KMS-11 (cell line): Measurements from ENCODE around the gene IFNA14.
"Not testable (repeated sequence)": the region's sequence is repeated elsewhere in the genome, so short reads cannot be mapped to it uniquely, and the experiment has no call there.

Experiments used
- H2AFZ ChIP-seq: fragments of 200-600 bp; sonication (generic); 2 replicates; pipeline ENCODE4 v1.6.1; 2016; ENCODE audit warnings: antibody characterized with exemption, mixed run types, low read depth
- H3K27ac ChIP-seq: fragments of 200-600 bp; sonication (generic); 2 replicates; pipeline ENCODE4 v1.6.1; 2016; ENCODE audit warnings: mild to moderate bottlenecking, mixed run types
- H3K27me3 ChIP-seq: fragments of 200-600 bp; sonication (generic); 2 replicates; pipeline ENCODE4 v1.6.1; 2017; ENCODE audit warnings: mild to moderate bottlenecking, low read depth, mixed run types, moderate library complexity; ENCODE audit not compliant: insufficient read depth
- H3K36me3 ChIP-seq: fragments of 200-600 bp; sonication (generic); 2 replicates; pipeline ENCODE4 v1.6.1; 2017; ENCODE audit warnings: mild to moderate bottlenecking, mixed run types; ENCODE audit not compliant: insufficient read depth
- H3K4me1 ChIP-seq: fragments of 200-600 bp; sonication (generic); 2 replicates; pipeline ENCODE4 v1.6.1; 2016; ENCODE audit warnings: mild to moderate bottlenecking, low read depth, mixed run types; ENCODE audit not compliant: poor library complexity, severe bottlenecking
- H3K4me2 ChIP-seq: fragments of 200-600 bp; sonication (generic); 2 replicates; pipeline ENCODE4 v1.7.0; 2016; ENCODE audit warnings: mild to moderate bottlenecking, mixed run types
- H3K4me3 ChIP-seq: fragments of 200-600 bp; sonication (generic); IDR thresholded peaks from 2 replicates; pipeline ENCODE4 v1.6.1; 2017; ENCODE audit warnings: low read depth, low read length, mixed read lengths; ENCODE audit not compliant: insufficient read depth
- H3K79me2 ChIP-seq: fragments of 200-600 bp; sonication (generic); 2 replicates; pipeline ENCODE4 v1.6.1; 2016; ENCODE audit warnings: low read depth, mixed run types; ENCODE audit not compliant: insufficient read depth
- H3K9ac ChIP-seq: fragments of 200-600 bp; sonication (generic); 2 replicates; pipeline ENCODE4 v1.6.1; 2016; ENCODE audit warnings: mild to moderate bottlenecking, mixed run types
- H4K20me1 ChIP-seq: fragments of 200-600 bp; sonication (generic); 2 replicates; pipeline ENCODE4 v1.6.1; 2016; ENCODE audit warnings: mild to moderate bottlenecking, mixed run types; ENCODE audit not compliant: insufficient read depth
- CTCF ChIP-seq: fragments of 200-600 bp; sonication (generic); conservative IDR thresholded peaks from 2 replicates; pipeline ENCODE4 v1.6.1; 2017; ENCODE audit warnings: low read depth, mild to moderate bottlenecking, antibody characterized with exemption, low read length, moderate library complexity, mixed read lengths

Gene IFNA14

GRCh38 chr9:21251190-21251589 lies 11.4 kb upstream of the IFNA14 start:
- Histone ChIP-seq H4K20me1 (no peaks in the 10 kb centered on the region), H3K27me3 (no peaks in the 10 kb centered on the region; the same call in 1 of the 2 replicates), H3K4me1 (peaks cover 5% of the 10 kb centered on the region), H3K27ac (no peak overlapping the region), H3K9ac (no peak overlapping the region), H3K4me2 (no peak overlapping the region), H3K4me3 (no peak overlapping the region), H3K79me2 (no peaks in the 10 kb centered on the region), H3K36me3 (no peaks in the 10 kb centered on the region), H2AFZ (no peak overlapping the region)
- TF ChIP-seq CTCF, result no peak

GRCh38 chr9:21244836-21245235 lies 5.0 kb upstream of the IFNA14 start:
- H3K27me3 ChIP-seq, result no peaks in the 10 kb centered on the region
- no peak for TF ChIP-seq CTCF
- H3K4me2 ChIP-seq, result no peak overlapping the region
- no peak overlapping the region for H3K4me3 ChIP-seq
- peaks cover 7% of the 10 kb centered on the region for H3K4me1 ChIP-seq
- no peak overlapping the region for H3K9ac ChIP-seq
- no peak overlapping the region for H2AFZ ChIP-seq
- H3K79me2 ChIP-seq, result no peaks in the 10 kb centered on the region
- H3K27ac ChIP-seq, result no peak overlapping the region
- H3K36me3 ChIP-seq, result no peaks in the 10 kb centered on the region
- H4K20me1 ChIP-seq, result no peaks in the 10 kb centered on the region

- not testable (repeated sequence) for H4K20me1 ChIP-seq, H3K9ac ChIP-seq, H3K79me2 ChIP-seq, H3K4me1 ChIP-seq, H3K4me2 ChIP-seq, H3K27ac ChIP-seq, H3K36me3 ChIP-seq, H2AFZ ChIP-seq, H3K27me3 ChIP-seq, H3K4me3 ChIP-seq
These were observed 3.5 kb downstream of the IFNA14 start for GRCh38 chr9:21236360-21236714.

GRCh38 chr9:21235468-21236359 lies 4.1 kb downstream of the IFNA14 start:
- not testable (repeated sequence) for H2AFZ ChIP-seq, H3K9ac ChIP-seq, H3K79me2 ChIP-seq, H3K27ac ChIP-seq, H3K4me1 ChIP-seq, H3K36me3 ChIP-seq, H3K27me3 ChIP-seq, H3K4me2 ChIP-seq, H4K20me1 ChIP-seq, H3K4me3 ChIP-seq
- TF ChIP-seq CTCF, result peak; percentile 63

- Histone ChIP-seq H3K4me3 (no peak overlapping the region), H4K20me1 (no peaks in the 10 kb centered on the region), H3K9ac (no peak overlapping the region), H3K27me3 (no peaks in the 10 kb centered on the region), H3K36me3 (no peaks in the 10 kb centered on the region), H3K4me2 (no peak overlapping the region), H3K4me1 (no peaks in the 10 kb centered on the region), H3K79me2 (no peaks in the 10 kb centered on the region), H3K27ac (no peak overlapping the region), H2AFZ (no peak overlapping the region)
- TF ChIP-seq CTCF, result no peak
These were observed 5.6 kb downstream of the IFNA14 start for GRCh38 chr9:21234153-21234687.
